Measurements from ENCODE around the gene COL19A1. TPM values are rescaled to one million over a fixed set of nuclear protein-coding genes. Genes with fewer than 3 reads are reported as not detected.

Gene COL19A1
- total and polyA plus RNA-seq, 3 donors from 2014 or later, result 0.30 to 2.5 (median 1.4) TPM

DNA sequence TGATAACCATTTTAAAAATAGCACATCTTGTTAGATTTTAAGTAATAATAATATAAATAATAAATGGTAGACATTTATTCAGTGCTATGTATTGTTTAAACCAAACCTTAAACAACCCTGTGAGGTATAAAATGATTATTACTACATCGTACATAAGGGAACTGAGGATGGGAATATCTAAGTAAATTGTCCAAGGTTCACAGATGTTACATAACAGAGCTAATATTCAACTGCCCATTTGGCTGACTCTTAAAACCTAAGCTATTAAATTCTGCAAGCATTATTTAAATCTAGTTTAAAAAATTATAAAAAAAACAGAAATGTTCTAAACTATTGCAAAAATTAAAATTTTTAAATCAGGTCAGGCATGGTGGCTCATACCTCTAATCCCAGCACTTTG is 175.1 kb downstream of the COL19A1 start:
- no peak overlapping the region for H3K27ac ChIP-seq
- intact Hi-C loops (cut with DNase I; ENCODE audit: low total_unique reads), result no loop called here
- DNase-seq, result no peak
- no peak overlapping the region for H3K4me3 ChIP-seq
- H3K27me3 ChIP-seq, result no peaks in the 10 kb centered on the region
- TF ChIP-seq, protein P1, sequence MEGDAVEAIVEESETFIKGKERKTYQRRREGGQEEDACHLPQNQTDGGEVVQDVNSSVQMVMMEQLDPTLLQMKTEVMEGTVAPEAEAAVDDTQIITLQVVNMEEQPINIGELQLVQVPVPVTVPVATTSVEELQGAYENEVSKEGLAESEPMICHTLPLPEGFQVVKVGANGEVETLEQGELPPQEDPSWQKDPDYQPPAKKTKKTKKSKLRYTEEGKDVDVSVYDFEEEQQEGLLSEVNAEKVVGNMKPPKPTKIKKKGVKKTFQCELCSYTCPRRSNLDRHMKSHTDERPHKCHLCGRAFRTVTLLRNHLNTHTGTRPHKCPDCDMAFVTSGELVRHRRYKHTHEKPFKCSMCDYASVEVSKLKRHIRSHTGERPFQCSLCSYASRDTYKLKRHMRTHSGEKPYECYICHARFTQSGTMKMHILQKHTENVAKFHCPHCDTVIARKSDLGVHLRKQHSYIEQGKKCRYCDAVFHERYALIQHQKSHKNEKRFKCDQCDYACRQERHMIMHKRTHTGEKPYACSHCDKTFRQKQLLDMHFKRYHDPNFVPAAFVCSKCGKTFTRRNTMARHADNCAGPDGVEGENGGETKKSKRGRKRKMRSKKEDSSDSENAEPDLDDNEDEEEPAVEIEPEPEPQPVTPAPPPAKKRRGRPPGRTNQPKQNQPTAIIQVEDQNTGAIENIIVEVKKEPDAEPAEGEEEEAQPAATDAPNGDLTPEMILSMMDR (IDR thresholded peaks at IDR 0.05), result no peak
- TF ChIP-seq POLR2A (IDR thresholded peaks at IDR 0.05), result no peak
- no peaks in the 10 kb centered on the region for H3K36me3 ChIP-seq (ENCODE audit: low read depth, missing control alignments)
- no peaks in the 10 kb centered on the region for H3K4me1 ChIP-seq
- no peaks in the 10 kb centered on the region for H3K9me3 ChIP-seq
- WGBS, 2 donors, result 66% methylated on average over 1 of the region's 1 CpG

DNA sequence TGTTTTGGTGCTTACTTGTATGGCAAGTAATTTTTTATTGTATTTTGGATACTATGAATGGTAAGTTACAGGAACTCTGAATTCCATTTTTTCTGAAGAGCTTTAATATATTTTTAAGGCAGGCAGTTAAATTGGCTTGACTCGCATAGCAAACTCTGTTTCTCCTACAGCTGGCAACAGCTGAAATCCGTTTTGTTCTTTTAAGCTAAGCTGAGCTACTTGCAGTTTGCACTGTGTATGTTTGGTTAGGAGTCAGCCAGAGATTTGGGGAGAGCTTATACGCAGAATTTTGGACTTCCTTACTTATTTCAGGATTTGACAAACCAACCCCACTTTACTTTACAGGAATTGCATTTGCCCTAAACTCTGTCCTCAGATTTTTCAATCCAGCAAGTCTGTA is 179.1 kb downstream of the COL19A1 start:
- TF ChIP-seq, protein P1 (IDR thresholded peaks at IDR 0.05), result no peak
- no peak for TF ChIP-seq POLR2A (IDR thresholded peaks at IDR 0.05)
- 56 to 73% methylated on average over 3 of the region's 3 CpGs for WGBS, 2 donors
- Histone ChIP-seq H3K36me3 (ENCODE audit: low read depth, missing control alignments) (no peaks in the 10 kb centered on the region), H3K4me1 (no peaks in the 10 kb centered on the region), H3K4me3 (no peak overlapping the region), H3K27ac (no peak overlapping the region), H3K9me3 (no peaks in the 10 kb centered on the region), H3K27me3 (no peaks in the 10 kb centered on the region)
- intact Hi-C loops (cut with DNase I; ENCODE audit: low total_unique reads), result no loop called here
- no peak for DNase-seq

DNA sequence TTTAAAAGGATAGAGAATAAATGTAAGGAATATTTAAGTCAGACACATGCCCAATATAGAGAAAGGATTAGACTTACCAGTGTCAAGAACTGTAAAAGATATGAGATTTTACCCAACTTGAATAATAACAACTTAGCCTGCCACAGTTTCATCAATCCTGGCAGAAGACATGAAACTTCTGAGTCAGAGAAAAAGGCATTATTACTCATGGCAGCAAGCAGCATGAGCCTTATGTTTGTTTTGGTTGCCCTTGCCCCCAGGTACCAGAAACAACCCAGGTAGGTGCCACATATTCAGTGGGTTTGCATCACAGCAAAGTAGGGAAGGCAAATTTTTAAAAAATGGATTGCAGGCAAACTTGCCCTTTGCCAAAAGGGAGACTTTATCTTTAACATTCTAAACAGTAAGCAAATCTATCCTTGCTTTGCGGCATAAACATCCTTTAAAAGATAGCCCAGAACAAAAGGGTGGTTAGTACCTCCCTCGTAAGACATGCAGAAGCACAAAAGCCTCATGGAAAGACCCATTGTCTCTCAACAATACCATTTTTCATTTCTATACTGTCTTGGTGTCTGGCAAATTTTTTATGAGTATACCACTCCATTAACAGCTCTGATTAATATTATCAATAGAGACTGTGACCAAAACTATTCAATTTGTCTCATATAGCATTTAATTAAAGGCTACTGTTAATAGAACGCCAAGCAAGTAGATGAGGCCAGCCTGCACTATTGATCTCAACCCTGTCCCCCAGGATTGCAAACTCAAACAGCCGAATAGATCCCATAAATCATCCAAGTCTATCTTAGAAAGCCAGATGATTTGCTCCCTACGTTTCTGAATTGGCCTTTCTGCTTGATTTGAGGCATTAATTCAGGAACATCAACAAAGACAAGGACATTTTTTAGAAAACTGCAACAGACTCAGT is 185.1 kb downstream of the COL19A1 start:
- no peak for DNase-seq
- no peak overlapping the region for H3K27ac ChIP-seq
- H3K36me3 ChIP-seq (ENCODE audit: low read depth, missing control alignments), result no peaks in the 10 kb centered on the region
- no peak overlapping the region for H3K4me3 ChIP-seq
- no peaks in the 10 kb centered on the region for H3K9me3 ChIP-seq
- 76 to 80% methylated on average over 5 of the region's 5 CpGs for WGBS, 2 donors
- TF ChIP-seq, protein P1 (IDR thresholded peaks at IDR 0.05), result no peak
- no peak for TF ChIP-seq POLR2A (IDR thresholded peaks at IDR 0.05)
- intact Hi-C loops (cut with DNase I; ENCODE audit: low total_unique reads), result no loop called here
- no peaks in the 10 kb centered on the region for H3K27me3 ChIP-seq
- H3K4me1 ChIP-seq, result no peaks in the 10 kb centered on the region

DNA sequence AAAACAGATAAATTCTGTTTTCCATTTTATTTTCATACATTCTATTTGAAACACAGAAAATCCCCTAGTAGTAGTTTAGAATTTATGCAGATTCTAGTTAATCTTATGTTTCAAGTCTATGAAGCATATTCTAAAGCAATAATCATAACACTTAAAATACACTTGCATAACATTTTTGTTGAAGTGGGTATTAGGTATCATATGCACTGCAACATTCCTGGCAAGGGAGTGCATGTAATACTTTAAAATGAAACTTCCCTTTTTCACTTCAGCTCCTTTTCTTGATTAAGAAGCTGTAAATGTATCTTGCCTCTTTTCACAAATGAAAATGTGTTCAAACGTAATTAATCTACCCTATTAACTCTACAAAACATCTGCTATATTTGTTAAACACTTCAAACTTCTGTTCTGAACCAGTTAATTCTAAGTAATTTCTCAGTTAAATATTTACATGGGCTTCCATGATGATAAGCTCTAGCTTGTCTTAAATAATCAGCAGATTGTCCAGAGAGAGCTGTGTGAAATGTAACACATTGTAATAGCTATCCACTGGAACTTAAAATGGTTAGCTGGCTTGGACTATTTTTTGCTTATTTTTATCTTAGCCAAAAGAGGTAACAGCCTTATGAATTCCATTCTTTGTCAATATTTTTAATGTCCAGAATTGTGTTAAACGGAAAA is 192.8 kb downstream of the COL19A1 start:
- TF ChIP-seq, protein P1 (IDR thresholded peaks at IDR 0.05), result no peak
- no peak for TF ChIP-seq POLR2A (IDR thresholded peaks at IDR 0.05)
- Histone ChIP-seq H3K27ac (no peak overlapping the region), H3K4me1 (no peaks in the 10 kb centered on the region), H3K36me3 (ENCODE audit: low read depth, missing control alignments) (no peaks in the 10 kb centered on the region), H3K4me3 (no peak overlapping the region), H3K9me3 (no peaks in the 10 kb centered on the region), H3K27me3 (no peaks in the 10 kb centered on the region)
- intact Hi-C loops (cut with DNase I; ENCODE audit: low total_unique reads), result no loop called here
- DNase-seq, result no peak
- WGBS, 2 donors, result 53 to 57% methylated on average over 2 of the region's 2 CpGs
